IPS DF 6.9 (cell line): ENCODE measurements around the gene PRRC2A.
A peak's percentile ranks its signal among the peaks of the same experiment; 100 is the strongest.

Experiments used
- DNase-seq: peaks from one replicate; pipeline ENCODE4 v3.0.0-alpha.2; 2013; ENCODE audit warnings: low read depth, low spot score
- H3K27ac ChIP-seq: one replicate; pipeline ENCODE4 v1.5.1; 2013; ENCODE audit warnings: low read length, control low read depth
- H3K27me3 ChIP-seq: 2 replicates; pipeline ENCODE4 v1.6.1; 2013; ENCODE audit warnings: mild to moderate bottlenecking, low read length; ENCODE audit not compliant: control insufficient read depth, insufficient read depth
- H3K36me3 ChIP-seq: 2 replicates; pipeline ENCODE4 v1.6.1; 2013; ENCODE audit warnings: low read length; ENCODE audit not compliant: control insufficient read depth, insufficient read depth
- H3K4me1 ChIP-seq: 2 replicates; pipeline ENCODE4 v1.6.1; 2013; ENCODE audit warnings: low read length; ENCODE audit not compliant: control insufficient read depth, insufficient read depth
- H3K4me3 ChIP-seq: 2 replicates; pipeline ENCODE4 v1.5.1; 2013; ENCODE audit warnings: mild to moderate bottlenecking, low read length
- H3K9me3 ChIP-seq: 2 replicates; pipeline ENCODE4 v1.6.1; 2013; ENCODE audit warnings: low read length, inconsistent platforms; ENCODE audit not compliant: control insufficient read depth, insufficient read depth
- WGBS: extraction: QIAGEN DNeasy Blood & Tissue Kit; methylation state at CpG from one replicate; pipeline ENCODE4 v1.1.7; 2013; ENCODE audit warnings: mixed read lengths, missing lambda C conversion rate; ENCODE audit not compliant: insufficient read length, insufficient coverage; 5-methylcytosine and 5-hydroxymethylcytosine counted together

Gene PRRC2A

DNA sequence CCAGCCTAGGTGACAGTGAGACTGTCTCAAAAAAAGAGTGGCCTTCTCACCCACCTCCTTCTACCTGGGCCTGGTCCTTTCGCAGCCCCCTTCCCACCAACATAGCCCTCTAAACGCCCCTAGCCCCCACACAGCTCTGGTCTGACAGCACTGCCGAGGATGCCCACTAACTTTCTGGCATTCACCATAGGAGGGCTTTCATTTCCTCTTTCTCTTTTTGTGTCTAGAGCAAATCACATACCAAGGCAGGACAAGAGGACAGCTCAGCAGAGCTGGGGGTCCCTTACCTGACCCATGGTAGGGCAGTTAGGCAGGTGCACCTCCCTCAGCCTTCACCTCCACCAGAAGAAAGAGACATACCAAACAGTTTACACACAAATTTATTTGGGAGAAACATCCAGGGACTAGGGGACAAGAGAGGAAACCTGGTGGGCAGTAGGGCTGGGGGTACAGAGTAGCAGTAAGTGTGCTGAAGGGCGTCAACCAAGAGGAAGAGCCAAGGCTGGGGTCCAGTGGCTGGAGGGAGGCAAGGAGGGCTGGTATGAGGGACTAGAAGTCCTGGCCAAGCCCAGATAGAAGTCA lies 55.9 kb downstream of the PRRC2A start:
- Histone ChIP-seq H3K9me3 (no peaks in the 10 kb centered on the region), H3K4me1 (no peaks in the 10 kb centered on the region), H3K4me3 (no peak overlapping the region), H3K27ac (no peak overlapping the region), H3K27me3 (0 out of 2 replicates have a peak, but pooled peaks cover under 1% of the 10 kb centered on the region), H3K36me3 (peaks cover 6% of the 10 kb centered on the region)
- no CpG with 5 or more reads among the region's 4 CpGs for WGBS
- DNase-seq: no peak

DNA sequence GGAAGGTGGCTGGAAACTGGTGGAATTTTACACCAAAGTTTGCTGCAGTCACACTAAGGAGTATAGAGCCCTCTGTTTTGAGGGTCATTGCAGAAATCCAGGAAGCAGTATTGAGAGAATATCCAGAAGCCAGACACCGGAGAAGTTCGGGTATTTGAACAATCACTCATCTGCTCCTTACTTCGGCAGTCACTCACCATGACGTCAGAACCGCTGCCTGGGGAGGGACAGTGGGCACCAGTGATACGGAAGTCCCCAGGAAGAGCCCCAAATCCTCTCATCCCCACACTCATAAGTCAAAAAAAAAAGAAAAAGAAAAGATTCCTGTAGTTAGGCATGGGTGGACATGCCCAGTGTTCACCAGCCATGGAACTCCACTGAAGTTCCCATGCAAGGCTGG lies 56.4 kb downstream of the PRRC2A start:
- Histone ChIP-seq H3K27ac (no peak overlapping the region), H3K9me3 (no peaks in the 10 kb centered on the region), H3K4me3 (no peak overlapping the region), H3K4me1 (no peaks in the 10 kb centered on the region), H3K36me3 (peaks cover 3% of the 10 kb centered on the region), H3K27me3 (peaks cover 2% of the 10 kb centered on the region; the same call in 1 of the 2 replicates)
- WGBS: no CpG with 5 or more reads among the region's 6 CpGs
- DNase-seq: no peak

DNA sequence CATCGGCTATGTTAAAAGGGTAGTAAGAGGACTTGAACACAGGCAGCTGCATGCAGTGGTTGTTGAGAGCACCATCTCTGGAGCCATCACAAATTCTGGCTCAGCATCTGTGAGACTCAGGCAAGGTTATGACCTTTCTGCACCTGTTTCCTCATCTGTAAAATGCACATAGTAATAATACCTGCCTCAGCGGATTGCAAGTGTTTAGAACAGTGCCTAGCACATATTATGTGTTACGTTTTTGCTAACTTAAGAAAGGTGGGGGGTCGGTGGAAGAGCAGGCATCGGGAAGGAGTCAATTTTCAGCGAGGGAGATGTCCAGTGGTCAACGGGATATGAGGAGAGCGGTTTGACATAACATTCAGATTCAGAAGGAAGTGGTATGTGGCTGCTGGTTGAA lies 57.4 kb downstream of the PRRC2A start:
- no peak for DNase-seq
- Histone ChIP-seq H3K36me3 (no peaks in the 10 kb centered on the region), H3K27me3 (peaks cover 2% of the 10 kb centered on the region; the same call in 1 of the 2 replicates), H3K4me1 (no peaks in the 10 kb centered on the region), H3K4me3 (no peak overlapping the region), H3K27ac (no peak overlapping the region), H3K9me3 (no peaks in the 10 kb centered on the region)
- no CpG with 5 or more reads among the region's 8 CpGs for WGBS

DNA sequence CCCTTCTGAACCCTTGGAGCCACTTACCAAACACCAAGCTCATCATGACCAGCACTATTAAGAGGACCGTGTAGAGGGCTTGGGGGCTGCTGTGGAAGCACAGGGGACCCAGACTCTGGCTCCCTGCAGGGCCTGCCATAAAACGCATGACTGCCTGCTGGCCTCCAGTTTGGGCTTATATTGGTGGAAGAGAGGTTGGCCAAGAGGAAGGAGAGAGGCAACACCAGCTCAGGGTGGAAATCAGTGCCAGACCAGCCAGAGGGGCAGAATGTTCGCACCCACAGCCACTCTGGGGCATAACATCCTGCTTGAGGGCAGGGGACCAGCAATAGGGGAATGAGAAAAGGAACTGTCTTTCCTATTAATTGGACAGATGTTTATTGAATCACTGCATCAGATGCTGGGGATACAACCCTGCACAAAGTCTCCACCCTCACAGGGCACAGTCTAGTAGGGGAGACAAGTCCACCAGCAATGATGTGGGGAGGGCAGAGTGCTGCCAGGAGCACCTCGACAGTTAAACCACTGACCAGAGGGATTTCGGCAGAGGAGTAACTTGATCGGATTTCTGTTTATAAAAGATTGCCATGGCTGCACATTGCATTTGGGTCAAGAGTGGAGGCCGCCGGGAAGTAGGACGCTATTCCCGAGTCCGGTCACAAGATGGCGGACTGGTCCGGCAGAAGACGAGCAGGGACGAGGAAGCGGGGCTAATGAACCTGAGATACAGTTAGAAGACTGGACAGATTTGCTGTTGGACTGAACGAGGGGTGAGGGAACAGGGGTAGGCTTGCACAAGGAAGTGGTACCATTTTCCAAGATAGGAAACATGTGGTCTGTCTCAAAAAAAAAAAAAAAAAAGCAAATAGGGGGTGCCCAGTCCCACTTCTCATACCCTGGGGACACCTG lies 60.0 kb downstream of the PRRC2A start, which contains the start of gene LY6G5C:
LY6G5C (minus strand) TSS at position 842 of the 909 bp plus-strand sequence; CDS start at position 148, 694 bp downstream.
- Histone ChIP-seq H3K9me3 (no peaks in the 10 kb centered on the region), H3K36me3 (no peaks in the 10 kb centered on the region), H3K4me3 (peak within 1 kb of the TSS; percentile 26; the same call in 1 of the 2 replicates), H3K4me1 (peaks cover 1% of the 10 kb centered on the region; the same call in 1 of the 2 replicates), H3K27me3 (peaks cover 2% of the 10 kb centered on the region; the same call in 1 of the 2 replicates), H3K27ac (no peak within 1 kb of the TSS)
- WGBS: no CpG with 5 or more reads among the region's 17 CpGs
- DNase-seq: no peak

DNA sequence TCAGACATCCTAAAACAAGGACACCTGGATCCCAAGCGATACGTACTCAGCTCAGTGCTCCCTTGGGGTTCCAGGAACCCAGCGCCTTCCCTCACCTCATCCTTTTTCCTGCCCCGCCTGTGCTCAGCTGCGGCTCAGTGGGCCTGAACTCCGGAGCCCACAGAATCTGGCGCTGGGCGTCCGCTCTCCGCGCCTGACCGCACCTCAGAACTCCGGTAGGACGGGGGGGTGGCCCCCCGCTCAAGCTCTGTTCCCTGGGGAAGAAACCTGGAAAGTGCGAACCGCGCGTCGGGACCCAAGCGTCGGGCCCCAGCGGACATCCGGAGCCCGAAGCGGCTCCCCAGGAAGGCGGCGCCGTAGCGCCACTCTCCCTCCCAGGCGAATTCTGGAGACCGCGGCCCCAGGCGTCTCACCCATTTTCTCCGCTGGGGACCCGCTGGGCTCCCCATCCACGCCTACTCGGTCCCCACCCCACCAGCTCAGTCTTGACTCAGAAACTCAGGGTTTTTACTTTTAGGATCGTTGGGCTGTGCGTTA lies 60.7 kb downstream of the PRRC2A start:
- Histone ChIP-seq H3K9me3 (no peaks in the 10 kb centered on the region), H3K4me3 (peak overlapping the region; percentile 26; the same call in 1 of the 2 replicates), H3K27ac (no peak overlapping the region), H3K36me3 (no peaks in the 10 kb centered on the region), H3K27me3 (peaks cover 2% of the 10 kb centered on the region; the same call in 1 of the 2 replicates), H3K4me1 (peaks cover 1% of the 10 kb centered on the region; the same call in 1 of the 2 replicates)
- no peak for DNase-seq
- WGBS: no CpG with 5 or more reads among the region's 40 CpGs

DNA sequence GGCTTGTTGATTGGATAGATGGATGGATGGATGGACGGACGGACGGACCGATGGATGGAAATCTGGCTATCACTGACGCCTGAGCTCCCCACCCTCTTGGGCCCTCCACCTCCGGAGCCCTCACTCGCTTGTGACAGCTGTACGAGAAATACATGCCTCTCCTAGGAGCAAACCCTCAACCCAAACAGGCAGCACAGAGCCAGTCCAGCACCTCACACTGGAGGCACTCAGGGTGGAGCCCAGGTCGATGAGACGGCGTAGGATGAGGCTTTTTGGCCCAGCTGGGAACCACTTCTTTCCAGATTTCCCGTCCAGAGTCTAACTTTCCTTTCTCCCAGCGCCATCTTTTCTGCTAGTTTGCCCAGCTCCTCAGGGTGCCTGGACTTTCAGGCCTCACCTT lies 63.1 kb downstream of the PRRC2A start:
- Histone ChIP-seq H3K4me1 (peaks cover 1% of the 10 kb centered on the region; the same call in 1 of the 2 replicates), H3K4me3 (peak overlapping the region; percentile 16; the same call in 1 of the 2 replicates), H3K36me3 (peaks cover 10% of the 10 kb centered on the region; the same call in 1 of the 2 replicates), H3K9me3 (no peaks in the 10 kb centered on the region), H3K27me3 (peaks cover 2% of the 10 kb centered on the region; the same call in 1 of the 2 replicates), H3K27ac (no peak overlapping the region)
- WGBS: no CpG with 5 or more reads among the region's 13 CpGs
- DNase-seq: no peak

DNA sequence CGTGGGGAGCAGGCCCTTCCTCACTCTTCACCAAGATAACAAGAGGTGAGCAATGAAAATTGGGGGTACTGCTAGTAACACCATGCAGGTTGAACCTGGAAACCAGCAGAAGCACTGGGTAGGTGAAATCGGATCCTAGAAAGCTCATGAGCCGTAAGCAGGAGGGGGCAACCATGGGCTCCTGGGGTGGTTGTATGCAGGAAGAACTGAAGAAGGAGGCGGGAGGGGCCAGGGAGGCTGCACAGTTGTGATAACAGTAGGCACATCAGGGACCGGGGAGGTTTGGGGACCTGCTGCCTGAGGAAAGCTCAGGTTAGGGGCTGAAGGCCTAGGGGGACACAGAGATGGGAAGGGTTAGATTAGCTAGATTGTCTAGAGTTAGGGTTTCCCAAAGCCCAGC lies 66.0 kb downstream of the PRRC2A start:
- H3K4me1 ChIP-seq: peaks cover 1% of the 10 kb centered on the region; the same call in 1 of the 2 replicates
- H3K27me3 ChIP-seq: peaks cover 1% of the 10 kb centered on the region; the same call in 1 of the 2 replicates
- WGBS: no CpG with 5 or more reads among the region's 5 CpGs
- DNase-seq: no peak
- peaks cover 13% of the 10 kb centered on the region for H3K36me3 ChIP-seq
- H3K27ac ChIP-seq: no peak overlapping the region
- no peaks in the 10 kb centered on the region for H3K9me3 ChIP-seq
- no peak overlapping the region for H3K4me3 ChIP-seq

DNA sequence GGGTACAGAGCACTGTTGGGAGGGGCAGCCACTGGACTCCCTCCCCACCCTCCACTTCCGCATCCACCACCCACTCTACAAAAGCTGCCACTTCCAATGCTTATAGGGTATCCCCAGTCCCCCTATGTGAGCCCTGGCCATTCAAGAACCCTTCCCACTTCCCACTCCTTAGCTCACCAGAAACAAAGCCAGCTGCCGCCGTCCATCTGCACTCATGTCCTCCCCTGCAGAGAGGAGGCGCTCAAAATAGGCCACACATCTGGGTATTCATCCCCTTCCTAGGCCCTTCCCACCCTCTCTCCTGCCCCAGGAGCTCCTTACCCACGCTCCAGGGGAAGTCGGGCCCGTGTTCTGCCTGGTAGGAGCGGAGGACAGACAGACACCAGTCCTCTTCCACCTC lies 66.8 kb downstream of the PRRC2A start:
- Histone ChIP-seq H3K27ac (no peak overlapping the region), H3K9me3 (no peaks in the 10 kb centered on the region), H3K4me1 (peaks cover 1% of the 10 kb centered on the region; the same call in 1 of the 2 replicates), H3K36me3 (peaks cover 13% of the 10 kb centered on the region), H3K27me3 (no peaks in the 10 kb centered on the region), H3K4me3 (no peak overlapping the region)
- DNase-seq: no peak
- WGBS: no CpG with 5 or more reads among the region's 8 CpGs
